KMS-11 (cell line): ENCODE results near the gene RAB44.
"Not testable (repeated sequence)": the region's sequence is repeated elsewhere in the genome, so short reads cannot be mapped to it uniquely, and the experiment has no call there.

ENCODE experiments used
- H2AFZ ChIP-seq: fragments of 200-600 bp; sonication (generic); 2 replicates; pipeline ENCODE4 v1.6.1; 2016; ENCODE audit warnings: antibody characterized with exemption, mixed run types, low read depth
- H3K27ac ChIP-seq: fragments of 200-600 bp; sonication (generic); 2 replicates; pipeline ENCODE4 v1.6.1; 2016; ENCODE audit warnings: mild to moderate bottlenecking, mixed run types
- H3K27me3 ChIP-seq: fragments of 200-600 bp; sonication (generic); 2 replicates; pipeline ENCODE4 v1.6.1; 2017; ENCODE audit warnings: mild to moderate bottlenecking, low read depth, mixed run types, moderate library complexity; ENCODE audit not compliant: insufficient read depth
- H3K36me3 ChIP-seq: fragments of 200-600 bp; sonication (generic); 2 replicates; pipeline ENCODE4 v1.6.1; 2017; ENCODE audit warnings: mild to moderate bottlenecking, mixed run types; ENCODE audit not compliant: insufficient read depth
- H3K4me1 ChIP-seq: fragments of 200-600 bp; sonication (generic); 2 replicates; pipeline ENCODE4 v1.6.1; 2016; ENCODE audit warnings: mild to moderate bottlenecking, low read depth, mixed run types; ENCODE audit not compliant: poor library complexity, severe bottlenecking
- H3K4me2 ChIP-seq: fragments of 200-600 bp; sonication (generic); 2 replicates; pipeline ENCODE4 v1.7.0; 2016; ENCODE audit warnings: mild to moderate bottlenecking, mixed run types
- H3K4me3 ChIP-seq: fragments of 200-600 bp; sonication (generic); IDR thresholded peaks from 2 replicates; pipeline ENCODE4 v1.6.1; 2017; ENCODE audit warnings: low read depth, low read length, mixed read lengths; ENCODE audit not compliant: insufficient read depth
- H3K79me2 ChIP-seq: fragments of 200-600 bp; sonication (generic); 2 replicates; pipeline ENCODE4 v1.6.1; 2016; ENCODE audit warnings: low read depth, mixed run types; ENCODE audit not compliant: insufficient read depth
- H3K9ac ChIP-seq: fragments of 200-600 bp; sonication (generic); 2 replicates; pipeline ENCODE4 v1.6.1; 2016; ENCODE audit warnings: mild to moderate bottlenecking, mixed run types
- H4K20me1 ChIP-seq: fragments of 200-600 bp; sonication (generic); 2 replicates; pipeline ENCODE4 v1.6.1; 2016; ENCODE audit warnings: mild to moderate bottlenecking, mixed run types; ENCODE audit not compliant: insufficient read depth
- CTCF ChIP-seq: fragments of 200-600 bp; sonication (generic); conservative IDR thresholded peaks from 2 replicates; pipeline ENCODE4 v1.6.1; 2017; ENCODE audit warnings: low read depth, mild to moderate bottlenecking, antibody characterized with exemption, low read length, moderate library complexity, mixed read lengths

The RAB44 gene

DNA sequence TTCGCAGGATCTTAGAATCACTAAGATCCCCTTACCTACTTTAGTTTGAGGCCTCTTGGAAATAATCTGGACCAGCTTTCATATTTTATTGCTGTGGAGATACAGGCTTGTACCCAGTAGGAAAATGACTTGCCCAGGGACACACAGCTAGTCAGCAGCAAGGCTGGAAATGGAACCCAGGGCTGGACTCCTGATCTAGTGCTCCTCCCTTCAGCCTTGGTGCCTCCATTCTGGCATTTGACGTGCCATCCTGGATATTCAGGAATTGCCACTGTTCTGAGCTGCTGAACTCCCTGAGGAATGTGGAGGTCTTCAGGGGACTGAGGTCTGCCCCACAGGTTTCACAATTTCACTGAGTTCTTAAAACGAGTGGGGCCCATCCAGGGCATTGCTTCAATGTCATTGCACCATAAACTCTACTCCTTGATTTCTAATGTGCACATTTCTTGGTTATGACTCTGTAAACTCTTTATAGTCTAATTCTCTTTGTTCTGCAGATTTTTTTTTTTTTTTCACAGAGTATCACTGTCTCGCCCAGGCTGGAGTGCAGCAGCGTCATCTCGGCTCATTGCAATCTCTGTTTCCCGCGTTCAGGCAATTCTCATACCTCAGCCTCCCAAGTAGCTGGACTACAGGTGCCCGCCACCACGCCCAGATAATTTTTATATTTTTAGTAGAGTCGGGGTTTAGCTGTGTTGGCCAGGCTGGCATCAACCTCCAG is 45.8 kb upstream of the RAB44 start:
- Histone ChIP-seq H2AFZ (no peak overlapping the region), H3K36me3 (no peaks in the 10 kb centered on the region), H3K4me1 (no peaks in the 10 kb centered on the region), H3K27me3 (no peaks in the 10 kb centered on the region), H4K20me1 (no peaks in the 10 kb centered on the region), H3K27ac (no peak overlapping the region), H3K4me3 (no peak overlapping the region), H3K4me2 (no peak overlapping the region), H3K79me2 (no peaks in the 10 kb centered on the region), H3K9ac (no peak overlapping the region)
- TF ChIP-seq CTCF = no peak

DNA sequence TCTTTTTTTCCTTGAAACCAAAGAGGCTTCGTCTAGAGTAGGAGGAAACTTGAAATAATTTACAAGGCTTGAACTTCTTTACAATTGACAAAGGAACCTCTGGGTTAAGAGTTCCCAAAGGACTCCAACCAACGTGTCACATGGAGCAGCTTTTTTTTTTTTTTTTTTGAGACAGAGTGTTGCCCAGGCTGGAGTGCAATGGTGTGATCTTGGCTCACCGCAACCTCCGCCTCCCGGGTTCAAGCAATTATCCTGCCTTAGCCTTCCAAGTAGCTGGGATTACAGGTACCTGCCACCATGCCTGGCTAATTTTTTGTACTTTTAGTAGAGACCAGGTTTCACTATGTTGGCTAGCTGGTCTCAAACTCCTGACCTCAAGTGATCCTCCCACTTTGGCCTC is 43.2 kb upstream of the RAB44 start:
- not testable (repeated sequence) for H2AFZ ChIP-seq, H3K4me2 ChIP-seq, H3K27me3 ChIP-seq, H3K4me3 ChIP-seq, H3K79me2 ChIP-seq, H4K20me1 ChIP-seq, H3K4me1 ChIP-seq, H3K36me3 ChIP-seq, H3K9ac ChIP-seq, H3K27ac ChIP-seq

DNA sequence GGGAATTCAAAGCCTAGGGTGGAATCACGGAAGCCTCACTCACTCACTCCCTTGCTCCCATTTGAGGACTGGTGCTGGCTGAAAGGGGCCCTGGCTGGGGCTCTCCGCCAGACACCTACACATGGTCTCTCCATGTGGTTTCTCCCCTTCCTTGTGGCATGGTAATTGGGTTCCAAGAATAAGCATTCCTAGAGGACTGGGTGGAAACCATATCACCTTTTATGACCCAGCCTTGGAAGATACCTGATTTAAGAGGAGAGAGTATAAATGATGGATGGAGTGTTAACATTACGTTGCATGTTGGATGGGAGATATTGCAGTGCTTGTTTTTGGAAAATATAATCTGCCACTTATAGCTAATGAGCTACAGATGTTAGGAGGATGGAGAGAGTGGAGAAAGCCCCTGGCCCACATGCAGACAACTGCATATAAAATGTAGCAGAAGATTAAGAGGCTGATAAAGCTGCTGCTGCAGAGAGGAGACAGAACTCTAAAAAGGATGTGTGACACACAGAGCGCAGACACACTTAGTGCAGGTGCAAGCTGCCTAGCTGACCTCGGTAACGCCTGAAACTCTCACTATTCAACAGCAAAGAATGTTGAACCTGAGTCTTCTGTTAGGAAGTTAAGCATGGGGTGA is 42.4 kb upstream of the RAB44 start:
- Histone ChIP-seq H3K27ac (no peak overlapping the region), H3K4me2 (no peak overlapping the region), H3K79me2 (no peaks in the 10 kb centered on the region), H3K9ac (no peak overlapping the region), H3K36me3 (no peaks in the 10 kb centered on the region), H2AFZ (no peak overlapping the region), H4K20me1 (no peaks in the 10 kb centered on the region), H3K4me1 (no peaks in the 10 kb centered on the region), H3K27me3 (no peaks in the 10 kb centered on the region), H3K4me3 (no peak overlapping the region)
- no peak for TF ChIP-seq CTCF

- Histone ChIP-seq H3K9ac (no peak overlapping the region), H3K27me3 (no peaks in the 10 kb centered on the region), H3K79me2 (no peaks in the 10 kb centered on the region), H4K20me1 (no peaks in the 10 kb centered on the region), H3K4me1 (no peaks in the 10 kb centered on the region), H3K27ac (no peak overlapping the region), H3K36me3 (no peaks in the 10 kb centered on the region), H3K4me3 (no peak overlapping the region), H2AFZ (no peak overlapping the region), H3K4me2 (no peak overlapping the region)
- no peak for TF ChIP-seq CTCF
Measured at GRCh38 chr6:36656441-36656840, 41.2 kb upstream of the RAB44 start.

- Histone ChIP-seq H3K9ac (no peak overlapping the region), H3K27me3 (no peaks in the 10 kb centered on the region), H3K4me1 (no peaks in the 10 kb centered on the region), H2AFZ (no peak overlapping the region), H3K4me2 (no peak overlapping the region), H4K20me1 (no peaks in the 10 kb centered on the region), H3K27ac (no peak overlapping the region), H3K36me3 (no peaks in the 10 kb centered on the region), H3K79me2 (no peaks in the 10 kb centered on the region), H3K4me3 (no peak overlapping the region)
- no peak for TF ChIP-seq CTCF
Measured at GRCh38 chr6:36657271-36657670, 40.4 kb upstream of the RAB44 start.
